Renal cortex interstitium (tissue), 11 donors: Measurements from ENCODE around the gene THEMIS. TPM values are rescaled to one million over a fixed set of nuclear protein-coding genes. Genes with fewer than 3 reads are reported as not detected.

ENCODE experiments used
- DNase-seq, 11 donors: peaks; one replicate each; pipeline ENCODE4 v3.0.0-alpha.2; 2013; ENCODE audit warnings: low read depth in 9 of 11, low spot score in 4 of 11; ENCODE audit errors: extremely low read depth in 1 of 11
- polyA plus RNA-seq, 3 donors: library from polyadenylated mRNA; unstranded; fragments of 120-200 nt; gene quantifications; one replicate each; pipeline ENCODE4 v1.2.1, GENCODE V29; 2013; ENCODE audit not compliant: insufficient read length in 3 of 3

The THEMIS gene
- polyA plus RNA-seq, 3 donors: not detected

GRCh38 chr6:127868338-127868737 lies 32.5 kb downstream of the THEMIS start:
- DNase-seq: no peak

- no peak for DNase-seq
These were observed 34.1 kb downstream of the THEMIS start for GRCh38 chr6:127866766-127867165.

- no peak for DNase-seq
These were observed 35.8 kb downstream of the THEMIS start for GRCh38 chr6:127865108-127865507.

DNA sequence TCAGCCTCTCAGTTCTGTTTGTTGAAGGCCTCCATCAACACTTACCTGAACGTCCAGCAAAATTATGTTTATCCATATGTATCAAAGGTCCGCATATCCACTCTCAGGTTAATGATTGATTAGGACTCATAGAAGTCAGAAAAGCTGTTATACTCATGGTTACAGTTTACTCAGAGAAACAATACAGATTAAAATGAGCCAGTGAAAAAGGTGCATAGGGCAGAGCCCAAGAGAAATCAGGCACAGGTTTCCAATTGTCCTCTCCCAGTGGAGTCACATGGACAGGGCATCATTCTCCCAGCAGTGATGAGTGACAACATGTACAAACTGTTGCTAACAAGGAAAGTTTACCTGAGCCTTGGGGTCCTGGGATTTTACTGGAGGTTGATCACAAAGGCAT lies 36.2 kb downstream of the THEMIS start:
- DNase-seq: no peak

DNA sequence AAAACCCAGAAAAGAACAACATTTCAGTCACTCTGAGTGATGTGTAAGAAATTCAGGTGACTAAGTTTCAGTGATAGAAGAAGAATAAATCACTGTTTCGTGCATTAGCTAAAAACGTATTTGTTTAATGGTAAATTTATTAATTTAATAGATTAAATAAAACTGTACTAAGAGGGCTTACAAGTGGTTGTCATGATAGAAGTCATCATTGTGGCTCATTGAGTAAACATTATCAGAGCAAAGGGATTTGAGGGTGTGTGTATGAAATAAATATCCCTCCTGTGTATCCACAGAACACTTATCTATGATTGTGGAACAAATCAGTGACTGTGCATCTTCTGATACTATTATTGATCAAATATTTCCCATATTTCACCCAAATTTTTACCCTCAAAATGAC lies 40.1 kb downstream of the THEMIS start:
- no peak for DNase-seq

DNA sequence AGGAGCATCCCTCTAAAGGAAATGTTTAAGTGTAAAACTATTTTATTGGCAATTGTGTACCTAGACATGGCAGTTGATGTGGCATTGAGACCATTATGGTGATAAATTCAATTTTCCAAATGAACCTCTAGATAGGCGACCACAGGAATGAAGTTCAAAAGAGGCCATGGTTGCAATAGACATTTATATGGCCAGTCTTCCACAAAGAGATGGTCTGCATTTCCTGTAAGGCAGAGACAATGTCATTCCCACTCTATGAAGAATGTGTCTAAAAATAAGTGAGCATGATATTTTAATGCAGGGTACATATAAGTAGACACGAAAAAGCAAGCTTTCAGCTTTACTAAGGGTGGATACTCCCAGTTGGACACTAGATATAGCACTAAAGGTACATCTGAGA lies 40.9 kb downstream of the THEMIS start:
- no peak for DNase-seq

GRCh38 chr6:127858727-127859391 lies 42.0 kb downstream of the THEMIS start:
- DNase-seq: no peak

DNA sequence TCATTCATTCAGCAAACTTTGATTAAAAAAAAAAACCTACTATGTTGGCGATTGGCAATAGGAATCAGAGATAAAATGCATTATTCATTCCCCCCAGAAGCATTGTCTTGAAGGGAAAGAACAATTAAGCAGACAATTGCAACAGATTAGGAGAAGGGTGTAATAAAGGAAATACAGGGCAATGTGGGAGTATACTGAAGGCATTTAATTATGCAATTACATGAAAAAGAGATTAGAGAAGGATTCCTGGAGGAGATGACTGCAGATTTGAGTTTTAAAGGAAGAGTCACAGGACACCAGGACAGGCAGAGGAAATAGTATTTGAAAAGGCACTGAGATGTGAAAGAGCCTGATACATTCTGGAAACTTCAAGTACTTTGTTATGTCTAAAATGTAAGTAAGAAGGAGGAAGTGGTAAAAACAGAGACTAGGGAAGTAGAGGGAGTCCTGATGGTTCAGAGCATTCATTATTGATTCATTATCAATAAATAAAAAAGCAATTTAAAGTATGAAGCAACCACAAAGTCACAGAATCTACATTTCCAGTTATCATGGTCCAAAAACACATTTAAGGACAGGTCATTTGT lies 43.7 kb downstream of the THEMIS start:
- no peak for DNase-seq

DNA sequence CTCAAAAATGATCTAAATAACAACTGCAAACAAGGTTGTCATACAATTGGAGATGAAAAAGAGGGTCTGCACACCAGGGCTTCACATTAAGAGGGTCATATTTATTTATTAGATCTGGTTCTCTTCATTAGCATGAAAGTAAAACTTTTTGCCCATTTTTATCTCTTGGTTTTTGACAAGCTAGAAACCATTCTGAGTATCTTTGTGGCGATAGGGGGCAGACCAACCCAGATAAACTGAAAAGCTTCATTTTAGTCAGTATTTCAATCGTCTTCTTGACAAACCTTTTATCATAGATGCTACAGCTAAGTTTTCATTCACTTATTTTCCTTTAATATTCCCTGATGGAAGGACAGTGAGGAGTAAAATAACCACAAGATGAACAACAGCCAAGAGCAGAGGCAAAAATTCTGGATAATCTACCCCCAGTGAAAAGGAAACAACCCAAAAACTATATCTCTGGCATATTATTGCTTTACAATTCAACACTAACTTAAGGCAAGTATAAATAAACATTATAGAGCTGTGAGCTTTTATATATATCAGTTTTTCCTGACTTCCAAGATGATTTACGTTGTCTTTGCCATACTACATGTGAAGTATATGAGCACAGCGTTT lies 45.2 kb downstream of the THEMIS start:
- DNase-seq: peak in 6 of 11 donors; percentile 3 to 11 (median 8)

DNA sequence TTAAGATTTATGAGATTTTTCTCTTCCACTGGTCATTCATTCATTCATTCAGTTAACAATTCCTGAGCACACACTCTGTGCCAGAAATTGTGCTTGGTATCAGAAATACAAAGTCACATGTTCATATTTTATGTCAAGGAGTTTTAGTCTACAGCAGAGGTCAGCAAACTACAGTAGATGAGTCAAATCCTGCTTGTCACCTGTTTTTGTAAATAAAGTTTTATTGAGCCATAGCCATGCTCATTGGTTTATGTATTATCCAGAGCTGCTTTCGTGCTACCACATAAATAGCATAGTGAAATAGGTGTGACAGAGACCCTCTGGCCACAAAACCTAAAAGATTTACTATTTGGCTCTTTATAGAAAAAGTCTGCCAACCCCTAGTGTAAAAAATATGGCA lies 46.8 kb downstream of the THEMIS start:
- no peak for DNase-seq

GRCh38 chr6:127851197-127851596 lies 49.7 kb downstream of the THEMIS start:
- no peak for DNase-seq

DNA sequence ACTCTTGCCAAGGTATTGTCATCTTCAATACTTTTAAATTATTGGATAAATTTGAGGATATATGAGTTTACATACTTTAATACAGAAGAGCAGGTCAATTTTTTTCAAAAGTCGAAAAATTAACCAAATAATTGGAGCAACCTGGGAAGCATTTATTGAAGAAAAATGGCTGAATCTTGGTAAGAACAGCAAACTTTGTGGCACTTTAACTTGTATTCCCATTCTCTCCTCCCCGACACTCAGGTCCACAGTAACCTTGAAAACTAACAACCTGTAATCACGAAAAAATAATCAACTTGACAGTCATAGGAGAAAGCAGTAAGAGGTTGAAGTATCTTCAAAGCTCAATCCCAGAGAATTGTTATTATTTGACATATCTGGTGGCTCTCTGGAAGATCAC lies 55.6 kb downstream of the THEMIS start:
- DNase-seq: no peak

DNA sequence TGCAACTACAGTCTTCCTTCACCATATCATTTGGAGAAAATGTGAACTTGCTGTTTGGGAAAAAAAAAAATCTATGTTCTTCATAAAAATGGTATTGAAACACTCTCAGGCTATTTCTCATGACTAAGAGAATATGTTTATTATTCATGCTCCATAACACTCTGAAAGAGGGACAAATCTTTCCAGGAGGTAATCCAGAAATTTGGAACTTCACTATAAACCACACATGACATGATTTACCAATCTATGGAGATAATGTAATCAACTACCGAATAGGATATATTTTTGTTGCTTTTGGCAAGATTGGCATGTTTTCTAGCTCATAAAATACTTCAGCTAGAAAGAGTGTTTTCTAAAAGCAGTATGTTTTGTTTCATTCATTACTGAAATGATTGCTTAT lies 56.3 kb downstream of the THEMIS start:
- DNase-seq: no peak

DNA sequence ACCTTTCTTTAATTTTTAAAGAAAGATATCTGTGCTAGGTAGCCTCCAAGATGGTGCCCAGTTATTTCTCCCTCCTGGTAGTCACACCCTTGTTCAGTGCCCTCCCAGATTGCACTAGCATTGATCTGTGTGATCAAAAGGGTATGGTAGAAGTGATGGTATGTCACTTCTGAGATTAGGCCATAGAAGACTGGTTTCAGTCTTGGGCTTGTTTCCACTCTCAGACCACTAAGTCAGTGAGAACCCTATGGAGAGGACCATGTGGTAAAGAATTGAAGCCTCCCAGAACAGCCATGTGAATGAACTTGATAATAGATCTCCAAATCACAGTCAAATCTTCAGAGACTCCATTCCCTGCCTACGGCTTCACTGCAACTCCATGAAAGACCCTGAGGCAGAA lies 57.3 kb downstream of the THEMIS start:
- DNase-seq: no peak

GRCh38 chr6:127842562-127842961 lies 58.3 kb downstream of the THEMIS start:
- DNase-seq: no peak

DNA sequence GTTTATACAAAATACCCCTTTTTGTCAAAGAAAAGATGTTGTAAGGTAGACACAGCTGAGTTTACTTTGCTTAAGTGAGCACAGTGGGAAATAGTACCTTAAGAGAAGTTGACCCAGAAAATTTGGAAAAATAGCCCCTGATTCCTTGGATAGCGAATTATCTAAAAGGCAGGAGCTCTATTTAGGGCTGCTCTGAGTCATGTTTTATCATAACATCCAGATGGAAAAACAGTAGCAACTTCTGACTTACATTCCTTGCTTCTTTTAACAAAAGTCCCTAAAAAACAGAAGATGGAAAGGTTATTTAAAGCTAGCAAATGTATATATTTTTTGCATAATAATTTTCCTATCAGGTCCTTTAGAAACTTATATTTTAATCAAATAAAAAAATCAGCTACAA lies 59.0 kb downstream of the THEMIS start:
- no peak for DNase-seq

GRCh38 chr6:127834136-127834535 lies 66.7 kb downstream of the THEMIS start:
- no peak for DNase-seq

DNA sequence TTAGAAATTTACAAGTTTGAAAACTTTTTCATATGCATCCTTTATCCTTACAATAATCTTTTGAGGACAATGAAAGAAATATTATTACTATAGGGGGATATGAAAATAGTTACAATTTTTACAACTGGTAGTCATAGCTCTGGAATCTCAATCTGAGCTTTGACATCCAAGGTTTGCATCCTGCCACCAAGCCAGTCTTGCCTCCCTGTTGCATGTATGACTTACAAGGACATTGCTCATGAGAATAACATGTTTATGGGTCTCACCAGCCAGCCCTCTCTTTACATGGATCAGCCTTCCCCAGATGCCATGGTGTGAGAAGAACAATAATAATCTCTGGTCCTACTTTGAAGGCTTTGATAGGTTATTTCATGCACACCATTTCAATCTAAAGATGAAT lies 67.5 kb downstream of the THEMIS start:
- DNase-seq: no peak

DNA sequence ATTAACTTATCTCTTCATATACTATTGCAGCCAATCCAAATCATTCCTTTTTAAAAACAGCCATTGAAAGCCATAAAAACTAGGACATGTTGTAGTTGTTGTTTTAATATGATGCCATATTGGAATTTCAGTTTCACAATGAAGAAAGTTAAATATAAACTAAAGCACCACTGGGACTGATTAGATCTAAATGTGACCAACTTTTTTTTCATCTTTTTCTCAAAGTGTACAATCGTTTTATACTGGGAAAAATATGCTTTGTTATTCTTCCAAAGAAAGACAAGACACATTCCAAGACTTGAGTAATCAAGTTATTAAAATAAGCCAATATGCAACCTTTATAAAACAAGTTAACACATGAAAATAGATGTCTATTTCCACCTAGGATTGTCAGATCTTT lies 68.5 kb downstream of the THEMIS start:
- no peak for DNase-seq

DNA sequence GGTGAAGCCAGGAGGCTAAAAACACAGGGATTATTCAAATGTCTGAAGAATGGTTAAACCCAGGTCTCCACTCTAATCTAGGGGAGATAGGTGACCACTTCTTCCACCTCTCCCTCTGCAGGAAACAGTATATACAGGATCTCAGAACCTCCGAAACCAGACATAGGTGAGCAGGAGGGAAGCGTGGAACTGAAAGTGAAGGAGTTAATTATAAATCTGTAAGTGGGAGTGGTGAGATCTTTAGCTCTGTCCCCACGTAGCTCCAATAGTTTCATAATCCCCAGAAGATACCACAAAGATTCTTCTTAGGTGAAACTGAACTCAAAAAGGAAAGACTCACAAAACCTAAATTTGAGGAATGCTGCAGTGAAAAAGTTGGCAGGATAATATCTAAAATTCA lies 76.8 kb downstream of the THEMIS start:
- no peak for DNase-seq

DNA sequence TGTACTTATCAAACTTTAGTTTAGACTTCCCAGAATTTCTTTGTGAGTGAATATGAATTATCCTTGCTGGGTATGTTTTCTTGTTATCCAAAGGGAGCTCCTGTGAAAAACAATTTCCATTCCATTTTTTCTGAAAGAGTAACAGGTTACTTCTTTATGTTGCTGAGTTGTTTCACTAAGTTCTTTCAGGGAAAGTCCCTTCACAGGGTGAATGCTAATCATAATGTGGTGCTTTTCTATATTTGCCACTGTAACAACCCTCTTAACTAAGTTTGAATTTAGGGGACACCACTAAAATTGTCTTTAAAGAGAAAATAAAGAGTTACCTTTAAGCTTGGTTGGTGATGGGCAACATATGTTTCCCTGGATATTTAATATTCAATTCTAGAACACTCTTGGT lies 79.4 kb downstream of the THEMIS start:
- no peak for DNase-seq
